AG04450 (cell line): ENCODE data around the gene FBXL7. TPM values are rescaled to one million over a fixed set of nuclear protein-coding genes. Genes with fewer than 3 reads are reported as not detected.

Experiments used
- CTCF ChIA-PET: fragments of 300-600, 350-600 bp; formaldehyde crosslinking; extraction: SDS; loops from one replicate; lab custom pipeline; 2022; ENCODE audit warnings: antibody characterized with exemption, inconsistent platforms; lab: Charles Lee
- POLR2A ChIA-PET: fragments of 350-600 bp; formaldehyde crosslinking; extraction: SDS; loops from one replicate; lab custom pipeline; 2021; ENCODE audit warnings: antibody characterized with exemption, inconsistent platforms; lab: Yijun Ruan, JAX
- DNase-seq: peaks from one replicate; pipeline ENCODE4 v3.0.0-alpha.2; 2011; ENCODE audit warnings: low read depth, low spot score
- H3K27ac ChIP-seq: one replicate; pipeline ENCODE4 v1.5.1; 2012; ENCODE audit warnings: low read depth, low read length, control low read depth
- H3K27me3 ChIP-seq: one replicate; pipeline ENCODE4 v1.6.0; 2012; ENCODE audit warnings: low read length; ENCODE audit not compliant: control insufficient read depth, insufficient read depth
- H3K4me3 ChIP-seq: 2 replicates; pipeline ENCODE4 v1.5.1; 2011; ENCODE audit warnings: mild to moderate bottlenecking, low read depth, low read length, control low read depth
- H3K9me3 ChIP-seq: 2 replicates; pipeline ENCODE4 v1.5.1; 2012; ENCODE audit warnings: low read length; ENCODE audit not compliant: control insufficient read depth, insufficient read depth
- CTCF ChIP-seq: IDR thresholded peaks from 2 replicates; pipeline ENCODE4 v1.5.1; 2011; ENCODE audit warnings: low read depth, low read length, control low read depth, inconsistent platforms
- polyA plus RNA-seq: library from polyadenylated mRNA; depleted of rRNA; stranded (reverse); fragments of >200 nt; gene quantifications from 2 replicates; pipeline ENCODE4 v1.2.3, GENCODE V29; 2011

FBXL7 gene
- polyA plus RNA-seq, 1 experiment: 10.4 TPM

- no peak overlapping the region for H3K27ac ChIP-seq
- no peaks in the 10 kb centered on the region for H3K27me3 ChIP-seq
- no peak for DNase-seq
- H3K4me3 ChIP-seq: no peak overlapping the region
- ChIA-PET POLR2A (no interaction called here), CTCF (no interaction called here)
- no peaks in the 10 kb centered on the region; the same call in 1 of the 2 replicates for H3K9me3 ChIP-seq
- no peak for TF ChIP-seq CTCF
Observed at GRCh38 chr5:15956622-15957021, 456.6 kb downstream of the FBXL7 start.

GRCh38 chr5:15957124-15957523, 457.1 kb downstream of the FBXL7 start:
- H3K27ac ChIP-seq: no peak overlapping the region
- H3K9me3 ChIP-seq: no peaks in the 10 kb centered on the region; the same call in 1 of the 2 replicates
- ChIA-PET POLR2A (no interaction called here), CTCF (no interaction called here)
- no peak overlapping the region for H3K4me3 ChIP-seq
- no peak for TF ChIP-seq CTCF
- H3K27me3 ChIP-seq: no peaks in the 10 kb centered on the region
- DNase-seq: no peak

GRCh38 chr5:15959370-15960164, 459.6 kb downstream of the FBXL7 start:
- TF ChIP-seq CTCF: no peak
- CTCF ChIA-PET: no interaction called here
- H3K4me3 ChIP-seq: no peak overlapping the region
- no peak for DNase-seq
- H3K27ac ChIP-seq: no peak overlapping the region
- H3K9me3 ChIP-seq: no peaks in the 10 kb centered on the region; the same call in 1 of the 2 replicates
- POLR2A ChIA-PET: no interaction called here
- H3K27me3 ChIP-seq: no peaks in the 10 kb centered on the region

GRCh38 chr5:15966066-15966640, 466.2 kb downstream of the FBXL7 start:
- POLR2A ChIA-PET: interaction anchor here (0.7 kb wide), 1 partner anchor 26 kb away, joined by 3 read pairs; no protein-coding TSS in a partner anchor
- no peak for DNase-seq
- Histone ChIP-seq H3K27ac (no peak overlapping the region), H3K9me3 (no peaks in the 10 kb centered on the region), H3K27me3 (no peaks in the 10 kb centered on the region), H3K4me3 (no peak overlapping the region)
- CTCF ChIA-PET: interaction anchor here (0.6 kb wide), 1 partner anchor 142 kb away, joined by 4 read pairs; no protein-coding TSS in a partner anchor
- TF ChIP-seq CTCF: no peak

- Histone ChIP-seq H3K4me3 (no peak overlapping the region), H3K27me3 (no peaks in the 10 kb centered on the region), H3K9me3 (no peaks in the 10 kb centered on the region), H3K27ac (no peak overlapping the region)
- TF ChIP-seq CTCF: no peak
- POLR2A ChIA-PET: interaction anchor here (0.7 kb wide), 1 partner anchor 26 kb away, joined by 3 read pairs; no protein-coding TSS in a partner anchor
- CTCF ChIA-PET: interaction anchor here (0.6 kb wide), 1 partner anchor 142 kb away, joined by 4 read pairs; no protein-coding TSS in a partner anchor
- no peak for DNase-seq
Observed at GRCh38 chr5:15966651-15967050, 466.7 kb downstream of the FBXL7 start.
